ENCODE results near the gene MEF2A.

Gene MEF2A

DNA sequence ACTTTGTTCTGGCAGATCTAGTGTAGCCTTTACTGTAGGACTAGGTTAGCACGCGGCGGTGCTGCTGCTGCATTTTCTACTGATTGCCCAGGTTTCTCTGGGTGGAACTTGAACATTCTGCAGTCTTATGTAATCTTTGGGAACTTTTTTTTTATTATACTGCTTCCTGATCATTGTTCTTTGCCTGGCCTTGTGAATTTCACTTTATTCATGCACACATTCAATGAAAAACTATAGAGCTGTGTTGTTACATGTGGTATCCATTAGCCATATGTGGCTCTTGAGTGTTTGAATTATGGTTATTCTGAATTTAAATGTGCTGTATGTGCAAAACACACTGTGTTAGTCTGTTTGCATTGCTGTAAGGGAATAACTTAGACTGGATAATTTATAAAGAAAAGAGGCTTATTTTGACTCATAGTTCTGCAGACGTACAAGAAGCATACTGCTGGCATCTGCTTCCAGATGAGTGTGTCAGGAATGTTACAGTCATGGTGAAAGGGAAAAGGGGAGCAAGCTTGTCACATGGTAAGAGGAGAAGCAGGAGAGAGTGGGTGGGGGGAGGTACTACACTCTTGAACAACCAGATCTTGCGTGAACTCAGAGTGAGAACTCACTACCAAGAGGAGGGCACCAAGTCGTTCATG lies 26.5 kb downstream of the MEF2A start:
- CTCF ChIA-PET, result interaction anchor here (1.0 kb wide), 1 partner anchor 12 kb away, joined by 3 read pairs; no protein-coding TSS in a partner anchor
- DNase-seq (ENCODE audit: low read depth, low spot score), result peak; percentile 54
- no peak overlapping the region for H3K4me3 ChIP-seq (ENCODE audit: low read depth, low read length)
- POLR2A ChIA-PET, result no interaction called here
- TF ChIP-seq, protein P1, sequence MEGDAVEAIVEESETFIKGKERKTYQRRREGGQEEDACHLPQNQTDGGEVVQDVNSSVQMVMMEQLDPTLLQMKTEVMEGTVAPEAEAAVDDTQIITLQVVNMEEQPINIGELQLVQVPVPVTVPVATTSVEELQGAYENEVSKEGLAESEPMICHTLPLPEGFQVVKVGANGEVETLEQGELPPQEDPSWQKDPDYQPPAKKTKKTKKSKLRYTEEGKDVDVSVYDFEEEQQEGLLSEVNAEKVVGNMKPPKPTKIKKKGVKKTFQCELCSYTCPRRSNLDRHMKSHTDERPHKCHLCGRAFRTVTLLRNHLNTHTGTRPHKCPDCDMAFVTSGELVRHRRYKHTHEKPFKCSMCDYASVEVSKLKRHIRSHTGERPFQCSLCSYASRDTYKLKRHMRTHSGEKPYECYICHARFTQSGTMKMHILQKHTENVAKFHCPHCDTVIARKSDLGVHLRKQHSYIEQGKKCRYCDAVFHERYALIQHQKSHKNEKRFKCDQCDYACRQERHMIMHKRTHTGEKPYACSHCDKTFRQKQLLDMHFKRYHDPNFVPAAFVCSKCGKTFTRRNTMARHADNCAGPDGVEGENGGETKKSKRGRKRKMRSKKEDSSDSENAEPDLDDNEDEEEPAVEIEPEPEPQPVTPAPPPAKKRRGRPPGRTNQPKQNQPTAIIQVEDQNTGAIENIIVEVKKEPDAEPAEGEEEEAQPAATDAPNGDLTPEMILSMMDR (IDR thresholded peaks at IDR 0.05; ENCODE audit: insufficient read depth, low read length, missing control alignments), result no peak

DNA sequence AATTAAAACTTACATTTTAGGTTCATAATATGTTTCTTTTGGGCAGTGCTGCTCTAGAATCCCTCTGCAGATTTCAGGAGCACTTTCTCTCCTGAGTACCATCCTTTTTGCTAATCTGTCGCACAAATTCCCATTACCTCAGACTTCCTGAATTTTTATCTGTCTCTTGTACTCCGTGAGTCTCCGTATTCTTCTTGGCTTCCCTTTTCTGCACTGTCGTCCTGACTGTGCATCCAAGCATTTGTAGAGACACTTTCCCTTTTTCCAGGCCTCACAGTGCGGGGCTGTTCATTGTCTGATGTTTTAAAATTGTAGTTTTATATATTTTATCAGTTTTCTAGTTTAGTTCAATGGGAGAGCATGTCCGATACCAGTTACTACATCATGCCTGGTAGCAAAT lies 27.3 kb downstream of the MEF2A start:
- TF ChIP-seq, protein P1 (IDR thresholded peaks at IDR 0.05; ENCODE audit: insufficient read depth, low read length, missing control alignments), result no peak
- no peak for DNase-seq (ENCODE audit: low read depth, low spot score)
- CTCF ChIA-PET, result no interaction called here
- no peak overlapping the region for H3K4me3 ChIP-seq (ENCODE audit: low read depth, low read length)
- POLR2A ChIA-PET, result no interaction called here

DNA sequence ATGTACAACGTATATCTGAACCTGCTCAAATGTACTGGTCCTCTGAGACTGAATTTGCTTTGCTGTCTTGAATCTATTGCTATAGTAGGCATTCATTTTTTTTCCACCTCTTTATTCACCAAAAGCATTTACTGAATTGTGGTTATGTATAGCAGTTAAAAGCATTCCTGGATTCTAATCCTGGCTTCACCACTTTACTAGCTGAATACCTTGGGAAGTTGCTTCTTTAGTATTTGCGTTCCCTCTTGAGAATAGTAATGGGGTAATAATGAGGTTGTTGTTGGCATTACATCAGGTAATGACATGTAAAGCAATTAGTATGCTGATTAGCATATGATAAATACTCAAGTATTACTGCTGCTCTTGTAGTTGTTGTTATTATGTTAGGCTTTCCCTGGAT lies 29.1 kb downstream of the MEF2A start:
- ChIA-PET CTCF (no interaction called here), POLR2A (no interaction called here)
- no peak for DNase-seq (ENCODE audit: low read depth, low spot score)
- no peak overlapping the region for H3K4me3 ChIP-seq (ENCODE audit: low read depth, low read length)
- TF ChIP-seq, protein P1 (IDR thresholded peaks at IDR 0.05; ENCODE audit: insufficient read depth, low read length, missing control alignments), result no peak

DNA sequence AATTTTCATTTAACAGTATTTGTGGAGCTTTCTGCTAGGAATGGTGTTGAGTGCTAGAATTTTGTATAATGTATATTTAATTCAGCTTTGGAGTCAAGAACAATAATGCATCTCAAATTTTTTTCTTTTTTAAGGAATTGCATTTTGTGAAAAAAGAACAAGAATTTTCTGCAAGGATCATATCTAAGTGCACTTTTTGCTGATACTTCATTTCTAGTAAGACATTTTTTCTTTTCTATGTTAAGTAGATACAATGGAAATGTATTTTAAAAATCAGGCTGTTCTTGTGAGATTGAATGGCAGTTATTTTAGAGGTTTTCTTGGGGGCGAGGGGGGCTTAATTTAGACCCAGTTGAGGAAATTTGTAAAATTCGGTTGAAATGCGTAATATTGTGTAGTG lies 32.5 kb downstream of the MEF2A start:
- H3K4me3 ChIP-seq (ENCODE audit: low read depth, low read length), result no peak overlapping the region
- DNase-seq (ENCODE audit: low read depth, low spot score), result no peak
- TF ChIP-seq, protein P1 (IDR thresholded peaks at IDR 0.05; ENCODE audit: insufficient read depth, low read length, missing control alignments), result no peak
- ChIA-PET CTCF (no interaction called here), POLR2A (no interaction called here)

DNA sequence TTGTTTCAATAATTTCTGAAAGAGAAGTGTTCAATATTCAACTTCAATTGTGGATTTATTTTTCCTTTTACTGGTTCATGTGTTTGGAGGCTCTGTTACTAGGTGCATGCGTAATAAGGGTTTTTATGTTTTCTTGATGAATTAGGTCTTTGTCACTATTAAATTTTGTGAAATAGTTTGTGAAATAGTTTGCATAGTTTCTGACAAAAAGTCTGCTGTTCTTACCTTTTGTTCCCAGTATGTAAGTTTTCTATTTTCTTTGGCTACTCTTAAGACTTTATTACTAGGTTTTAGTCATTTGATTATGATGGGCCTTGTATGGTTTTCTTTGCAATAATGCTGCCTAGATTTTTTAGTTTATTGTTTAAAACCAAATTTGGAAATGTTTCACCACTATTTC lies 38.0 kb downstream of the MEF2A start:
- TF ChIP-seq, protein P1 (IDR thresholded peaks at IDR 0.05; ENCODE audit: insufficient read depth, low read length, missing control alignments), result no peak
- no peak for DNase-seq (ENCODE audit: low read depth, low spot score)
- POLR2A ChIA-PET, result no interaction called here
- H3K4me3 ChIP-seq (ENCODE audit: low read depth, low read length), result no peak overlapping the region
- CTCF ChIA-PET, result no interaction called here

DNA sequence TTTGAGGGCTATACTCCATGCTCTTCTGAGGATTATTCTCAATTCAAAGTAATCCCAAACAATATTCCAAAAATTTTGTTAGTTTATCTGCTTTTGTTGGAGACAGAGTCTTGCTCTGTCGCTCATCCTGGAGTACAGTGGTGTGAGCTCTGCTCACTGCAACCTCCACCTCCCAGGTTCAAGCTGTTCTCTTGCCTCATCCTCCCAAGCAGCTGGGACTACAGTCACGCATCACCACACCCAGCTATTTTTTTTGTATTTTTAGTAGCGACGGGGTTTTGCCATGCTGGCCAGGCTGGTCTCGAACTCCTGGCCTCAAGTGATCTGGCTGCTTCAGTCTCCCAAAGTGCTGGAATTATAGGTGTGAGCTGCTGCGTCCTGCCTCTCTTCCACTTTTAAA lies 39.1 kb downstream of the MEF2A start:
- H3K4me3 ChIP-seq (ENCODE audit: low read depth, low read length), result no peak overlapping the region
- TF ChIP-seq, protein P1 (IDR thresholded peaks at IDR 0.05; ENCODE audit: insufficient read depth, low read length, missing control alignments), result no peak
- POLR2A ChIA-PET, result no interaction called here
- CTCF ChIA-PET, result interaction anchor here (1.0 kb wide), 1 partner anchor 9 kb away, joined by 3 read pairs; no protein-coding TSS in a partner anchor
- no peak for DNase-seq (ENCODE audit: low read depth, low spot score)
